ENCODE results near the gene RAVER1. TPM values are rescaled to one million over a fixed set of nuclear protein-coding genes. Genes with fewer than 3 reads are reported as not detected.

Gene RAVER1
- total RNA-seq, 2 experiments from 2014 or later, result 105 to 111 TPM

GRCh38 chr19:10335352-10335985 is 2.1 kb upstream of the RAVER1 start:
- no peak for TF ChIP-seq CTCF (IDR thresholded peaks at IDR 0.05)
- no peak for ATAC-seq
- H3K36me3 Mint-ChIP-seq (ENCODE audit: low read depth), result peaks cover 34% of the 10 kb centered on the region

GRCh38 chr19:10334588-10335351 is 1.4 kb upstream of the RAVER1 start:
- CTCF ChIA-PET, result interaction anchor here (1.1 to 2.4 kb wide), 4 partner anchors 10 to 106 kb away, joined by 3 to 9 read pairs (median 5); no protein-coding TSS in a partner anchor
- no peak for ATAC-seq
- DNase-seq, result peak; percentile 69
- Mint-ChIP-seq H3K4me3 (peak overlapping the region; percentile 97), H3K27ac (no peak overlapping the region), H3K36me3 (ENCODE audit: low read depth) (peaks cover 40% of the 10 kb centered on the region), H3K9me3 (no peaks in the 10 kb centered on the region), H3K4me1 (ENCODE audit: low read depth) (peaks cover 51% of the 10 kb centered on the region), H3K27me3 (no peaks in the 10 kb centered on the region)
- TF ChIP-seq CTCF (IDR thresholded peaks at IDR 0.05), result no peak
- intact Hi-C loops (cut with micrococcal nuclease), result loop anchor here (10.0 kb wide), 1 partner anchor 50 kb away; the partner anchor contains the start of gene TYK2
- POLR2A ChIA-PET, result interaction anchor here (0.6 to 3.5 kb wide), 7 partner anchors 10 to 76 kb away, joined by 3 to 30 read pairs (median 4); partner anchors contain the start of genes FDX2 and ICAM1

More at GRCh38 chr19:10335352-10335985, 2.1 kb upstream of the RAVER1 start:
- ChIA-PET CTCF (interaction anchor here (1.3 kb wide), 1 partner anchor 77 kb away, joined by 3 read pairs; no protein-coding TSS in a partner anchor), POLR2A (interaction anchor here (0.7 kb wide), 1 partner anchor 26 kb away, joined by 3 read pairs; no protein-coding TSS in a partner anchor)
- no peak overlapping the region for H3K27ac Mint-ChIP-seq
- no peaks in the 10 kb centered on the region for H3K9me3 Mint-ChIP-seq
- intact Hi-C loops (cut with micrococcal nuclease), result loop anchor here (10.0 kb wide), 1 partner anchor 49 kb away; the partner anchor contains the start of gene TYK2
- peaks cover 53% of the 10 kb centered on the region for H3K4me1 Mint-ChIP-seq (ENCODE audit: low read depth)
- DNase-seq, result no peak
- no peak overlapping the region for H3K4me3 Mint-ChIP-seq
- no peaks in the 10 kb centered on the region for H3K27me3 Mint-ChIP-seq

GRCh38 chr19:10333758-10334587 is 644 bp upstream of the RAVER1 start:
- no peak for TF ChIP-seq CTCF (IDR thresholded peaks at IDR 0.05)
- intact Hi-C loops (cut with micrococcal nuclease), result loop anchor here (10.0 kb wide), 1 partner anchor 51 kb away; the partner anchor contains the start of gene TYK2
- peak; percentile 6 for ATAC-seq
- Mint-ChIP-seq H3K9me3 (no peaks in the 10 kb centered on the region), H3K4me3 (peak overlapping the region; percentile 97), H3K36me3 (ENCODE audit: low read depth) (peaks cover 46% of the 10 kb centered on the region), H3K27ac (peak overlapping the region; percentile 98), H3K27me3 (no peaks in the 10 kb centered on the region), H3K4me1 (ENCODE audit: low read depth) (peaks cover 46% of the 10 kb centered on the region)
- ChIA-PET CTCF (interaction anchor here (1.0 to 2.4 kb wide), 7 partner anchors 11 to 105 kb away, joined by 3 to 9 read pairs (median 3); partner anchors contain the start of gene ICAM1), POLR2A (interaction anchor here (0.8 to 3.5 kb wide), 13 partner anchors 9 to 84 kb away, joined by 3 to 30 read pairs (median 4); partner anchors contain the start of genes FDX2, ICAM1, ICAM5 and TYK2)
- no peak for DNase-seq

- H3K4me1 Mint-ChIP-seq (ENCODE audit: low read depth), result peaks cover 37% of the 10 kb centered on the region
- POLR2A ChIA-PET, result interaction anchor here (1.0 to 3.5 kb wide), 13 partner anchors 9 to 224 kb away, joined by 3 to 30 read pairs (median 4); partner anchors contain the start of genes FDX2, ICAM1, ICAM5 and TYK2
Measured at GRCh38 chr19:10332158-10332964, 968 bp downstream of the RAVER1 start.

More at GRCh38 chr19:10332158-10332964, 968 bp downstream of the RAVER1 start:
- Mint-ChIP-seq H3K4me3 (peak overlapping the region; percentile 97), H3K27me3 (no peaks in the 10 kb centered on the region), H3K9me3 (no peaks in the 10 kb centered on the region), H3K27ac (peak overlapping the region; percentile 98), H3K36me3 (ENCODE audit: low read depth) (peaks cover 54% of the 10 kb centered on the region)
- CTCF ChIA-PET, result interaction anchor here (1.0 to 2.4 kb wide), 4 partner anchors 56 to 64 kb away, joined by 3 to 9 read pairs (median 5); partner anchors contain the start of gene ICAM1
- no peak for TF ChIP-seq CTCF (IDR thresholded peaks at IDR 0.05)
- ATAC-seq (no peak), DNase-seq (no peak)
- intact Hi-C loops (cut with micrococcal nuclease), result loop anchor here (10.0 kb wide), 1 partner anchor 52 kb away; the partner anchor contains the start of gene TYK2

Data from activated CD8-positive, alpha-beta T cell treated with anti-CD3 and anti-CD28 coated beads for 36 hours (primary cell).